Measurements from ENCODE around the gene TPK1.

The TPK1 gene

DNA sequence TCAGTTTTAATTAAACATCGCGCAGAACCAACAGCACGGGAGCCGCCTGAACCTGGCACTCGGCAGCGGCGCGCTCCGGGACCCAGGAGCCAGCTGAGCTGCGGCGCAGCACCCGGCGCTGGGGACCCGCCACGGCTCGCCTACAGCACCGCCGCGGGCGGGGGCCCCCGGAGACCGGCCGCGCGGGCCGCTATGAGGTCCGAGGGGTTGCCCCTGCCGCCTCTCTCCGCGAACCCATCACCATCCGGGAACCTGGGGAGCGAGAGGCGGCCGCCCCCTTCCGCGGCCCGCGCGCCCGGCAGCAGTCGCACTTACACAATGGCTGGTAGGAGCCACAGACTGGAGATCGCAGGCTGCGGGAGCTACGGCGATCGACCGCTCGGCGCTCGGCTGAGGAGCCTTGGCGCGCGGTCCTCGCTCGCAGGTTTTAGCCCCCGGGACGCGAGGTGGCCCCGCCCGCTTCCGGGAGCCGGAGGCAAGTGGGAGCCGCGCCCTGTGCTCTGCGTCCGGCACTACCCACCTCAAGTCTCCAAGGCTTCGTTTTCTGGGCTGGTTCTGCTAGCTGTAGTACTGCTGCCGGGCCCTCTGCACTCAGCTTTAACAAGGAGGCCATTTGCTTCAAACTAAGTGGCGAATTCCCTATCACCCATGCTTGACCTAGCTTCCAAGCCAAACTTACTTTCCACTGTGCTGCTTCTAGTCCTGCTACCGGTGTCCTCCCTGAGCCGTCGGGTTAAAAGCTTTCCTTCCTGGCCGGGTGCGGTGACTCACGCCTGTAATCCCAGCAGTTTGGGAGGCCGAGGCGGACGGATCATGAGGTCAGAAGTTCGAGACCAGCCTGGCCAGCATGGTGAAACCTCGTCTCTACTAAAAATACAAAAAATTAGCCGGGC lies at the start of gene TPK1:
Gene TPK1 (minus strand): TSS at position 402 of the 893 bp plus-strand sequence. CDS start 451 bp downstream, outside the sequence.
- Histone ChIP-seq H3K27me3 (ENCODE audit: control insufficient read depth in 1 of 2, insufficient read depth in 2 of 2, low read length in 2 of 2) (no peaks in the 10 kb centered on the region), H3K4me3 (ENCODE audit: low read depth in 1 of 2, low read length in 2 of 2) (peak within 1 kb of the TSS; percentile 96 to 98), H3K36me3 (ENCODE audit: control insufficient read depth in 1 of 2, insufficient read depth in 2 of 2, low read length in 2 of 2) (peaks cover 0 to under 1% of the 10 kb centered on the region in 2 donors), H3K9me3 (ENCODE audit: control insufficient read depth in 1 of 2, low read length in 2 of 2) (peaks cover 3 to 8% of the 10 kb centered on the region in 2 donors), H3K9ac (ENCODE audit: low read depth in 1 of 2, low read length in 2 of 2) (peak within 1 kb of the TSS; percentile 92 to 95), H3K27ac (ENCODE audit: low read depth, low read length) (peak within 1 kb of the TSS; percentile 85), H3K4me1 (ENCODE audit: control insufficient read depth in 1 of 2, insufficient read depth in 2 of 2, low read length in 2 of 2) (peaks cover 9 to 13% of the 10 kb centered on the region in 2 donors)

DNA sequence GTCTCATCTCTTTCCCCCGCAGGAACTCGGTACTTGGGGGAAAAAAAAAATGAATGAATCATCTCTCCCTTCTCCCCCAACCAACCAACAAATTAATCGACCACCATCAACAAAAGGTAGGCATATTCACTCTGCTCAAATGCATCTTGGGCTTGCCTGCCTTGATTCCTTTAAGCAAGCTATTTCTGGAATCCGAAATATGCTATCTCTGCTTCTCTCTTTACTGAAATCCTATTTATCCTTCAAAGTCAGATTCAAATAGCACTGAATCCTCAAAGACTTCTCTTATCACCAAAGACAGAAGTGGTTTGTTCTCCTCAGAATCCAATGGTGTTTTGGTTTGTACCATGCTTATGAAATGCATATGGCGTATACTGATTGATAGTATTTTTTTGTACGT lies 49.6 kb upstream of the TPK1 start:
- no peaks in the 10 kb centered on the region for H3K36me3 ChIP-seq (ENCODE audit: control insufficient read depth in 1 of 2, insufficient read depth in 2 of 2, low read length in 2 of 2)
- H3K4me1 ChIP-seq (ENCODE audit: control insufficient read depth in 1 of 2, insufficient read depth in 2 of 2, low read length in 2 of 2): no peaks in the 10 kb centered on the region
- no peaks in the 10 kb centered on the region for H3K9me3 ChIP-seq (ENCODE audit: control insufficient read depth in 1 of 2, low read length in 2 of 2)
- H3K27ac ChIP-seq (ENCODE audit: low read depth, low read length): no peak overlapping the region
- no peaks in the 10 kb centered on the region for H3K27me3 ChIP-seq (ENCODE audit: control insufficient read depth in 1 of 2, insufficient read depth in 2 of 2, low read length in 2 of 2)
- H3K4me3 ChIP-seq (ENCODE audit: low read depth in 1 of 2, low read length in 2 of 2): no peak overlapping the region
- no peak overlapping the region for H3K9ac ChIP-seq (ENCODE audit: low read depth in 1 of 2, low read length in 2 of 2)

DNA sequence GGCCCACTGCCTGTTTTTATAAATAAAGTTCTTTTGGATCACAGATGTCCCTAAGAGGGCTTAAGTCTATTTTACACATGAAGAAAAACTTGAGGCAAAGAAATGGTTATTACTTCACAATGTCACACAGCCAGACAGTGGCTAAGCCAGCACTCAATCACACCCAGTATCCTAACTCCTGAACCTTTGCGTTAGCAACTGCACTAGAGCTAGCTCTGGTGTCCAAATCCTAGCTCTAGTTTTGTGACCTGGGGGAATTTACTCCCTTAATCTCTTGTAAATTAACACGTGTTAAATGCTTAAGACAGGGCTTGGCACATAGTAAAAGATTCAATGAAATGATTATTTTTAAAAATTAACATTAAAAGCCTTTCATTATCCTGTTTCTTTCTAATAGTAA lies 49.0 kb upstream of the TPK1 start:
- Histone ChIP-seq H3K9ac (ENCODE audit: low read depth in 1 of 2, low read length in 2 of 2) (no peak overlapping the region), H3K27me3 (ENCODE audit: control insufficient read depth in 1 of 2, insufficient read depth in 2 of 2, low read length in 2 of 2) (no peaks in the 10 kb centered on the region), H3K36me3 (ENCODE audit: control insufficient read depth in 1 of 2, insufficient read depth in 2 of 2, low read length in 2 of 2) (no peaks in the 10 kb centered on the region), H3K4me3 (ENCODE audit: low read depth in 1 of 2, low read length in 2 of 2) (no peak overlapping the region), H3K27ac (ENCODE audit: low read depth, low read length) (no peak overlapping the region), H3K4me1 (ENCODE audit: control insufficient read depth in 1 of 2, insufficient read depth in 2 of 2, low read length in 2 of 2) (no peaks in the 10 kb centered on the region), H3K9me3 (ENCODE audit: control insufficient read depth in 1 of 2, low read length in 2 of 2) (no peaks in the 10 kb centered on the region)

DNA sequence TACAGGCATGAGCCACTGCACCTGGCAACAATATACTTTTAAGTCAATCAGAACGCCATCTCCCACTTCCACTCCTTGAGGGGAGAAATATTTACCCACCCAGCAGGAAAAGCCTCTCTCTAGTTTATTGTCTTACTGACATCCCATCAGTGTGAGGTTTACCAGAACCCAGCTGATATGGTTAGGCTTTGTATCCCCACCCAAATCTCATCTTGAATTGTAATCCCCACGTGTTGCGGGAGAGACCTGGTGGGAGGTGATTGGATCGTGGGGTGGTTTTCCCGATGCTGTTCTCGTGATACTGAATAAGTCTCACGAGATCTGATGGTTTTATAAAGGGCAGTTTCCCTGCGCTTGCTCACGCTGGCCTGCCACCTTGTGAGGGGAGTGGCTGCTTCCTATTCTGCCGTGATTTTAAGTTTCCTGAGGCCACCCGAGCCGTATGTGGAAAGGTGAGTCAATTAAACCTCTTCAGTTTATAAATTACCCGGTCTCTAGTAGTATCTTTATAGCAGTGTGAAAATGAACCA lies 37.5 kb upstream of the TPK1 start:
- no peaks in the 10 kb centered on the region for H3K36me3 ChIP-seq (ENCODE audit: control insufficient read depth in 1 of 2, insufficient read depth in 2 of 2, low read length in 2 of 2)
- no peaks in the 10 kb centered on the region for H3K9me3 ChIP-seq (ENCODE audit: control insufficient read depth in 1 of 2, low read length in 2 of 2)
- H3K27me3 ChIP-seq (ENCODE audit: control insufficient read depth in 1 of 2, insufficient read depth in 2 of 2, low read length in 2 of 2): peaks cover 0 to 4% of the 10 kb centered on the region in 2 donors

DNA sequence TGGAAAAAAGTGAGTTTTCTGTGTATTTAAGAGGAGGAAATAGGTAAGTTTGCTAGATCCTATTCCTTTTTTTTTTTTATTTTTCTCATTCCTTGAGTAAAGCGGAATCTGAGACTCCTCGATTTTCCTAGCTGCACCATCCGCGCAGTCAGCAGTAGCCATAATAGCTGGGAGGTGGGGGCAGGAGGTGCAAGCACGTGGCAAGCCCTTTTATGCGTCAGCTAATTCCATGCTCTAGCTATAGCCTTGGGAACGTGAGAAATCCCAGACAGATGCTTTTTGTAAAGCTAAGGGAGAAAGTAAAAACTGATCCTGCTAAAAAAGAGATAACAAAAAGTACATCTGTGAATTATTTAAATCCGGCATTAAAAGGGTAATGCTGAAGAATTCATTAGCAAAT lies 33.2 kb upstream of the TPK1 start:
- Histone ChIP-seq H3K36me3 (ENCODE audit: control insufficient read depth in 1 of 2, insufficient read depth in 2 of 2, low read length in 2 of 2) (no peaks in the 10 kb centered on the region), H3K27me3 (ENCODE audit: control insufficient read depth in 1 of 2, insufficient read depth in 2 of 2, low read length in 2 of 2) (no peaks in the 10 kb centered on the region), H3K4me3 (ENCODE audit: low read depth in 1 of 2, low read length in 2 of 2) (no peak overlapping the region), H3K4me1 (ENCODE audit: control insufficient read depth in 1 of 2, insufficient read depth in 2 of 2, low read length in 2 of 2) (no peaks in the 10 kb centered on the region), H3K27ac (ENCODE audit: low read depth, low read length) (no peak overlapping the region), H3K9ac (ENCODE audit: low read depth in 1 of 2, low read length in 2 of 2) (no peak overlapping the region), H3K9me3 (ENCODE audit: control insufficient read depth in 1 of 2, low read length in 2 of 2) (no peaks in the 10 kb centered on the region)

More for the DNA sequence above, 37.5 kb upstream of the TPK1 start:
- H3K27ac ChIP-seq (ENCODE audit: low read depth, low read length): no peak overlapping the region
- no peaks in the 10 kb centered on the region for H3K4me1 ChIP-seq (ENCODE audit: control insufficient read depth in 1 of 2, insufficient read depth in 2 of 2, low read length in 2 of 2)
- no peak overlapping the region for H3K4me3 ChIP-seq (ENCODE audit: low read depth in 1 of 2, low read length in 2 of 2)
- no peak overlapping the region for H3K9ac ChIP-seq (ENCODE audit: low read depth in 1 of 2, low read length in 2 of 2)

DNA sequence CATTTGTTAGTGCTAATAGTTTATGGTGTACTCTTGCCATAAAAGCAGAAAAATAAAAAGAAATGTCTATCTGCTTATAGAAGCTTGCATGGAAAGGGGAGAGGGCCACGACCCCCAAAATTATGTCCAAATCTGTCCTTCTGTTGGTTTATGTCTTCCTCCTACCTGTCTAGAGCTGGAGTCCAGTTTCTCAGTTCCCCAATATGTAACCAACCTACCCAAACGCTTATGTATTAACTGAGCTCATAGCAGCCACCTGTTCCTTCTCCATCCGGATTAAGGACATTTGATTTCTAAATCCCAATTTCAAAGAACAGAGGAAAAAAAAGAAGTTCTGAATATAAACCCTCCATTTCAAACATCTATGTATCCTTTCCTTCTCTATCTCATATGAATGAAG lies 30.3 kb upstream of the TPK1 start:
- H3K27me3 ChIP-seq (ENCODE audit: control insufficient read depth in 1 of 2, insufficient read depth in 2 of 2, low read length in 2 of 2): no peaks in the 10 kb centered on the region

DNA sequence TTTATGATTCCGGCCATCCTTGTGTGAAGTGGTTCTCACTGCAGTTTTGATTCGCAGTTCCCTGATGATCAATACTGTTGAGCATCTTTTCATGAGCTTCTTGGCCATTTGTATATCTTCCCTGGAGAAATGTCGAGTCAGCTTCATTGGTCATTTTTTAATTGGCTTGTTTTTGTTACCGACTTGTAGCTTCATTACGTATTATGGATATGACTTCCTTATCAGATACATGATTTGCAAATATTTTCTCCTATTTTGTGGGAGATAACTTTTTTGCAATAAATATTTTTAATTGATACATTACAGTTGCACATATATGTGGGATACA lies 27.4 kb upstream of the TPK1 start:
- no peaks in the 10 kb centered on the region for H3K36me3 ChIP-seq (ENCODE audit: control insufficient read depth in 1 of 2, insufficient read depth in 2 of 2, low read length in 2 of 2)
- no peak overlapping the region for H3K4me3 ChIP-seq (ENCODE audit: low read depth in 1 of 2, low read length in 2 of 2)
- H3K4me1 ChIP-seq (ENCODE audit: control insufficient read depth in 1 of 2, insufficient read depth in 2 of 2, low read length in 2 of 2): no peaks in the 10 kb centered on the region
- H3K9me3 ChIP-seq (ENCODE audit: control insufficient read depth in 1 of 2, low read length in 2 of 2): no peaks in the 10 kb centered on the region
- no peak overlapping the region for H3K27ac ChIP-seq (ENCODE audit: low read depth, low read length)
- no peak overlapping the region for H3K9ac ChIP-seq (ENCODE audit: low read depth in 1 of 2, low read length in 2 of 2)
- H3K27me3 ChIP-seq (ENCODE audit: control insufficient read depth in 1 of 2, insufficient read depth in 2 of 2, low read length in 2 of 2): no peaks in the 10 kb centered on the region

More for the DNA sequence above, 30.3 kb upstream of the TPK1 start:
- no peak overlapping the region for H3K4me3 ChIP-seq (ENCODE audit: low read depth in 1 of 2, low read length in 2 of 2)
- no peak overlapping the region for H3K27ac ChIP-seq (ENCODE audit: low read depth, low read length)
- H3K36me3 ChIP-seq (ENCODE audit: control insufficient read depth in 1 of 2, insufficient read depth in 2 of 2, low read length in 2 of 2): no peaks in the 10 kb centered on the region
- no peak overlapping the region for H3K9ac ChIP-seq (ENCODE audit: low read depth in 1 of 2, low read length in 2 of 2)
- no peaks in the 10 kb centered on the region for H3K4me1 ChIP-seq (ENCODE audit: control insufficient read depth in 1 of 2, insufficient read depth in 2 of 2, low read length in 2 of 2)
- H3K9me3 ChIP-seq (ENCODE audit: control insufficient read depth in 1 of 2, low read length in 2 of 2): no peaks in the 10 kb centered on the region

DNA sequence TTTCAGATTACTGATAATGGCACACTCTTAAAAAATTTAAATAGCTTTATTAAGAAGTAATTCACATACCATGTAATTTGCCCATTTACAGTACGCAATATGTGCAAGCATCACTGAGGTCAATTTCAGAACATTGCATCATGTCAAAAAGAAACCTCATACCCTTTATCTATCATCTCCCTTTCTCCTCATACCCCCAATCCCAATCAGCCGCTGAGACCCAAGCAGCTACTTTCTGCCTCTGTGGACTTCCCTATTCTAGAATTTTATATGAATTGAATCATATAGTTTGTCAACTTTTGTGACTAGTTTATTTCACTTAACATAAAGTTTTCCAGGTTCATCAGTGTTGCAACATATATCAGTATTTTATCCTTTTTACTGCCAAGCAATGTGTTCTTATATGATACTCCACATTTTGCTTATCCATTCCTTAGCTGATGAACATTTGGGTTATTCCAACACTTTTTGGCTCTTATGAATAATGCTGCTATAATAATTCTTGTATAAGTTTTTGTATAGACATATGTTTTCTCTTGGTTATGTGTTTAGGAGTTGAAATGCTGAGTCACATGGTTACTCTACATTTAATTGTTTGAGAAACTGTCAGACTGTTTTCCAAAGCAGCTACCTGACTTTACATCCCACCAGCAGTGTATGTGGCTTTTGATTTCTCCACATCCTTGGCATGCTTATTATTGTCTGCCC lies 26.9 kb upstream of the TPK1 start:
- Histone ChIP-seq H3K9ac (ENCODE audit: low read depth in 1 of 2, low read length in 2 of 2) (no peak overlapping the region), H3K9me3 (ENCODE audit: control insufficient read depth in 1 of 2, low read length in 2 of 2) (no peaks in the 10 kb centered on the region), H3K36me3 (ENCODE audit: control insufficient read depth in 1 of 2, insufficient read depth in 2 of 2, low read length in 2 of 2) (no peaks in the 10 kb centered on the region), H3K4me1 (ENCODE audit: control insufficient read depth in 1 of 2, insufficient read depth in 2 of 2, low read length in 2 of 2) (no peaks in the 10 kb centered on the region), H3K27me3 (ENCODE audit: control insufficient read depth in 1 of 2, insufficient read depth in 2 of 2, low read length in 2 of 2) (no peaks in the 10 kb centered on the region), H3K4me3 (ENCODE audit: low read depth in 1 of 2, low read length in 2 of 2) (no peak overlapping the region), H3K27ac (ENCODE audit: low read depth, low read length) (no peak overlapping the region)

DNA sequence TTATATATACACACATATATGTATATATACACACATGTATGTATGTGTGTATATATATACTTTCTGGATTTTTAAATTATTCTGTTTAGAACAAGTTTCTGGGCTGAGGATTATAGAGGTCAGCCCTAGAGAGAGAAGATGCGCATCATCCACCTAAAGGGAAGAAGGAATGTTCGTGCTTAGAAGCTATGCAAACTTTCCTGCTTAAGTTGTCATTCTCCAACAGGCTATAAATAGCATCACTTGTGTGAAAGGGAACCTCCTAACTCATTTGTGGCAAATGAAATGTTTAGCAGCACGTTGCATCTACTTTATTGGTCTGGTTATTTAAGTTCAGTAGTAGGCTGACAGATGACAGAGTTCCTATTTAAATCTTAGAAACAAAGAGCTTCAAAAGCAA lies 23.9 kb upstream of the TPK1 start:
- Histone ChIP-seq H3K9ac (ENCODE audit: low read depth in 1 of 2, low read length in 2 of 2) (no peak overlapping the region), H3K36me3 (ENCODE audit: control insufficient read depth in 1 of 2, insufficient read depth in 2 of 2, low read length in 2 of 2) (no peaks in the 10 kb centered on the region), H3K9me3 (ENCODE audit: control insufficient read depth in 1 of 2, low read length in 2 of 2) (no peaks in the 10 kb centered on the region), H3K4me1 (ENCODE audit: control insufficient read depth in 1 of 2, insufficient read depth in 2 of 2, low read length in 2 of 2) (no peaks in the 10 kb centered on the region), H3K27me3 (ENCODE audit: control insufficient read depth in 1 of 2, insufficient read depth in 2 of 2, low read length in 2 of 2) (no peaks in the 10 kb centered on the region), H3K27ac (ENCODE audit: low read depth, low read length) (no peak overlapping the region), H3K4me3 (ENCODE audit: low read depth in 1 of 2, low read length in 2 of 2) (no peak overlapping the region)

DNA sequence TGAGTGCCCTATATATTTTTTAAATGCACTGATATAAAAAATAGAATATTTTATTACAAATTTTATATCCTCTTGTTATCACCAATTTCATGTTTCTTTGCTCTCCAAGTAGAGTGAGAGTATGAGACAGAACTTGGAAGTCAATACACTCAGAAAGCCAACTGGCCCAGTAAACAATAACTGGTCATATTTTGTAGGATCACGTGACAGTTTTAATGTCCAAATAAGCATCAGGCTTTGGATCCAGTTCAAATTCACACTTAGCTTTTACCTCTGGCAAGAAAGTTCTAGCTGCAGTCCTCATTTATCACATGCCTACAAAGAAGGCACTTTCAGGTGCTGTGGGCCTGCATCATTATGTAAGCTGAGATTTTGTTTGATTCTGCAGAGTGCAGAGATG lies 21.6 kb upstream of the TPK1 start:
- H3K9me3 ChIP-seq (ENCODE audit: control insufficient read depth in 1 of 2, low read length in 2 of 2): no peaks in the 10 kb centered on the region
- no peak overlapping the region for H3K27ac ChIP-seq (ENCODE audit: low read depth, low read length)
- H3K9ac ChIP-seq (ENCODE audit: low read depth in 1 of 2, low read length in 2 of 2): no peak overlapping the region
- no peaks in the 10 kb centered on the region for H3K4me1 ChIP-seq (ENCODE audit: control insufficient read depth in 1 of 2, insufficient read depth in 2 of 2, low read length in 2 of 2)
- H3K4me3 ChIP-seq (ENCODE audit: low read depth in 1 of 2, low read length in 2 of 2): no peak overlapping the region
- no peaks in the 10 kb centered on the region for H3K27me3 ChIP-seq (ENCODE audit: control insufficient read depth in 1 of 2, insufficient read depth in 2 of 2, low read length in 2 of 2)
- no peaks in the 10 kb centered on the region for H3K36me3 ChIP-seq (ENCODE audit: control insufficient read depth in 1 of 2, insufficient read depth in 2 of 2, low read length in 2 of 2)

Measured in duodenal mucosa (tissue), 2 donors.